SKM-1 (cell line): Measurements from ENCODE around the gene CAB39.

ENCODE experiments used
- DNase-seq: peaks from one replicate; lab custom pipeline; 2025; ENCODE audit not compliant: unreplicated experiment; lab: John Stamatoyannopoulos, UW

Gene CAB39

GRCh38 chr2:230811508-230811907 is 98.9 kb downstream of the CAB39 start:
- DNase-seq: no peak

DNA sequence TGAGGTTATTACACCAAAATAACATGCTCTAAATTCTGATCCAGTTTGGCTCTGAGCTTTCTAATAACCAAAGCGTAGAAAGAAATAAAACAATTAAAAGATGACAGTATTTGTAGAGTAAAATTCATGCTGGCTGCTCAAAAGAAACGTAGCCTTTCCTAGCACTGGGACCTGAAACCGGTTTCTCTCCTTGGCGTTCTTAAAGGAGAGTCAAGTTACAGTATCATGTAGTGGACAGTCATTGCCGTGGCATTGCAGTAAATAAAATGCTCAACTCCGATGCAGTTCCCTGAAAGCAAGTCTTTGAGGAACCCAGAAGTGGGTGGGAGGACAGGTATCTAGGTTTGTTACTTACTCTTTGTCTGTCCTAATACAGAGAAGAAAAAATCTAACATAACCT is 99.4 kb downstream of the CAB39 start:
- no peak for DNase-seq

GRCh38 chr2:230814616-230815015 is 102.0 kb downstream of the CAB39 start:
- no peak for DNase-seq

GRCh38 chr2:230815088-230815487 is 102.4 kb downstream of the CAB39 start:
- no peak for DNase-seq

- DNase-seq: no peak
Observed at GRCh38 chr2:230816735-230817134, 104.1 kb downstream of the CAB39 start.

GRCh38 chr2:230819433-230819832 is 106.8 kb downstream of the CAB39 start:
- no peak for DNase-seq

GRCh38 chr2:230821261-230821990 is 108.8 kb downstream of the CAB39 start:
- DNase-seq: no peak

GRCh38 chr2:230821991-230822520 is 109.4 kb downstream of the CAB39 start:
- DNase-seq: no peak

DNA sequence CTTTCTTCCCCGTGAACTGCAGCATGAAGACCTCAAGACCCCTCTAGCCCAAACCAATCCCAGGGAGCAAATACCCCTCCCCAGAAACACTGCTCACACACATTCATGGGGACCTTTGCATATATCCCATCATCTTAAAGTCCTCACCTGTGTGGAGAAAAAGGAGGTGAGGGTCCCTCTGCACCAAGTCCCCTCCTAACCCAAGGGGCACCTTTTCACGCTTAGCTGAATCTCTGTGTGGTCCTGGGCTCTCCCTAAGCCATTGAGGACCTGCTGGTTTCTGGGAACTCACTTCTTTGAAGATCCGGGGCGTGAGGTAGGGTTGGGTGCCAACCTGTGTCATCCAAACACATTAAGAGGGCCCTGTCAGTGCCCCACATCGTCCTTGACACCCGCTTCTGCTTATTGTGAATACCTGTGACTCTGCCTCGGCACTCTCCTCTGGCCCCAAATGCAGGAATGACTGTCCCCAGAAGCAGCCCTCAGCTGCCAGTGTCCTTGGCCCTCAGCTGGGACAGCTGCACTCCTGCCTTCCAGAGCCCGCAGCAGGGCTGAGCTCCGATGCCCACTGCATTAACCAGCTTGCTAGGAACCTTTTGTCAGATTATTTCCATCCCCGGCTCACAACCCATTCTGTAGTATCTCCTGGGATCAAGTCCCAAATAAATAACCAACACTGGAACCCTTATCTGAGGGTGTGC is 110.8 kb downstream of the CAB39 start:
- no peak for DNase-seq

- peak; percentile 67 for DNase-seq
Observed at GRCh38 chr2:230824406-230824978, 111.8 kb downstream of the CAB39 start.

GRCh38 chr2:230825354-230825753 is 112.7 kb downstream of the CAB39 start:
- no peak for DNase-seq

DNA sequence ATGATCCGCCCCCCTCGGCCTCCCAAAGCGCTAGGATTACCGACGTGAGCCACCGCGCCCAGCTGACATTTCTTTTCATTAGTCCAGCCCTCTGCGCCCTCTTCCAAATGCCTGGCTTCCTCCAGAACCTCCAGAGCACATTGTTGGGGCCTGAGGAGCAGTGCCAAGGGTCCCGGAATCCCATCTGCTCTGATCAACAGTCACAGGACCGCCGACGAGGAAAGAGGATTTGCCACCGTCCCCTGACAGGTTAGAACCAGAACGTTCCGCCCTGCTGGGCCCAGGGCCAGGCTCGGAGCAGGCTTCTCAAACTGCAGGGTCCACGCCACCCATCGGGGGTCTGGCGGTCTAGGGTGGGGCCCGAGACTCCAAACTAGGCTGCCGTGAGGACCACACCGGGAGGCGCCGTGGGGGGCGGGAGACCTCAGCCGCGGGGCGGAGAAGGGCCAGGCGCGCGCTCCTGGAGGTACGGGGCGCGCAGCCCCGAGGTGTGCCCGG is 115.2 kb downstream of the CAB39 start:
- no peak for DNase-seq

GRCh38 chr2:230828272-230828961 is 115.8 kb downstream of the CAB39 start:
- DNase-seq: no peak

DNA sequence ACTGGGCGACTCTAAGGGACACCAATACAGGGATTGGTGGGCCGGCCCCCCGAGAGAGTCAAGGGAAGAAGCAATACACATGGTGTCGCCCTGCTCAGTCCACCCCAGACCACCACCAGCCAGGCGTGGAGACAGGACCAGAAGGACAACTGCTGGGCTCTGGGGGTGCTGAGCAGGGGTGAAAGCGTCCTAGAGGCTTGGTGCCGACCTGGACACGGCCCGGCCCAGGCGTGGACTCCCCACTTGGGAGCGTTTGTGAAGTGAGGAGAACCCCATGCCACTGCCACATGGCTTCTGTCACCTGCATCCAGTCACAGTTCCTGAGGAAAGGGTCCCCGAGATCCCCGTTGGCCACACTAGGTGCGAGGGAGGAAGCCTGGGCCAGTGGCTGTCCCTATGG is 116.7 kb downstream of the CAB39 start:
- no peak for DNase-seq

- DNase-seq: no peak
Observed at GRCh38 chr2:230829959-230830358, 117.3 kb downstream of the CAB39 start.

- DNase-seq: no peak
Observed at GRCh38 chr2:230830428-230830827, 117.8 kb downstream of the CAB39 start.

DNA sequence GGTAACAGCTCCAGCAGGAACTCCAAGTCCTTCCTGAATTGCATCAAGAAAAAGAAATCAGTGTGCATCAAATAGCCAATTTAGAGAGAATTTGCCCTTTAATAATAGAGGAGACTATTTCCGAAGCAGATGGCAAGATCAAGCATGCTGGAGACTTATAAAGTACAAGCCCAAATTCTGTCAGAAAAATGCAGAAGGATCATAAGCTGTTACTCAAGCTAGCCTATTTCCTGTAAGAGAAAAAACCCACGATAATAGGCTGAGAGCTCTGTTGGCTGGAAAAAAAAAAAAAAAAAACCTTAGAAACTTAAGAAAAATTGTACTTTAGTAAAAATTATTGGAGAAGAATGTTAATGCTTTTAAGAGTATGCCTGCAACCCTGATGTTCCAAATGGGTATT is 127.7 kb downstream of the CAB39 start:
- no peak for DNase-seq

DNA sequence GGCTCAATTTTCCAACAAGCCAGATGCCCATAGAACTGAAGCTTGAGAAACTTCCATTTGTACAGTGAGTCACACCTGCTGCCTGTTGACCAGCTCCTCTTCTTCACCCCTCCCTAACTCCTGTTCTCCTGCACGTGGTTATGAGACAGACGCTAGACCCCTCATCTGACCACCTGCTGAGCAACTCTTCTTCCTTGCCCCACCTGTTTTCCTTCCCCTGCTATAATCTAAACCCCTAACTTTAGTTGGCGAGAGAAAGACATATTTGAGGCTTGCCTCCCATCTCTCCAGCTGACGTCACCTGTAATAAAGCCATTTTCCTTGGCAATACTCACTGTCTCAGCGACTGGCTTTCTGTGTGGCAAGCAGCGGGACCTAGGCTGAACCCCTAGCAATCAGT is 129.8 kb downstream of the CAB39 start:
- DNase-seq: no peak

DNA sequence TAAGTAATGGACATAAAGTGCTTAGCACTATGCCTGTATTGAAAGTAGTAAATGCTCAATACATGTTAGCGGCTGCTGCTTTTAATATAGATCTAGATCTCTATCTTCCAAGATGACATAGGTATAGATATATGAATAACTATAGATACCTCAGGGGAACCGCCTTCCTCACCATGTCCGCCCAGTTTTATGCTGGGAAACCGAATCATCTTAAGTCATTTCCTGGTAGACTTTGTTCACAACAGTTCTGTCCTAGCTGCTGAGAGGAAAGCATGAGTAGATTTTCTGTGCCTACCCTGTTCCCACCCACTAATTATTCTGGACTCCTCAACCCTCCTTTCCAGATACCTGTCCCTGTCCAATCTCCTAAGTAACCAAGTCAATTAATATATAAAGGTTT is 130.5 kb downstream of the CAB39 start:
- no peak for DNase-seq

- no peak for DNase-seq
Observed at GRCh38 chr2:230846360-230846759, 133.7 kb downstream of the CAB39 start.

- peak; percentile 72 for DNase-seq
Observed at GRCh38 chr2:230847883-230848388, 135.3 kb downstream of the CAB39 start.
